Endothelial cell of umbilical vein (primary cell): ENCODE data around the gene TMEM138.

Experiments used
- EZH2 ChIP-seq: IDR thresholded peaks from 2 replicates; pipeline ENCODE4 v1.6.1; 2012; ENCODE audit warnings: borderline replicate concordance, low read depth, mild to moderate bottlenecking, moderate library complexity, low read length, inconsistent platforms; ENCODE audit not compliant: severe bottlenecking
- JUN ChIP-seq: IDR thresholded peaks from 2 replicates; pipeline ENCODE4 v1.6.1; 2011; ENCODE audit warnings: borderline replicate concordance, low read depth; ENCODE audit not compliant: insufficient read length, insufficient read depth
- MAX ChIP-seq: IDR thresholded peaks from 2 replicates; pipeline ENCODE4 v1.6.1; 2011; ENCODE audit not compliant: insufficient read depth, insufficient read length
- POLR2A ChIP-seq: IDR thresholded peaks from 2 replicates; pipeline ENCODE4 v1.6.1; 2012; ENCODE audit warnings: low read depth, mild to moderate bottlenecking, control low read depth, low read length
- POLR2AphosphoS5 ChIP-seq: IDR thresholded peaks from 2 replicates; pipeline ENCODE4 v1.6.1; 2012; ENCODE audit warnings: low read depth, mild to moderate bottlenecking, control low read depth, low read length, moderate library complexity; ENCODE audit not compliant: insufficient read depth
- TF ChIP-seq, protein P1 (sequence below), 2 donors: IDR thresholded peaks; 1 replicate in 1 of 2; 2 replicates in 1 of 2; pipeline ENCODE4 v1.5.1; 2011; ENCODE audit warnings: low read length in 2 of 2, mild to moderate bottlenecking in 2 of 2, moderate library complexity in 2 of 2, control low read depth in 1 of 2, inconsistent platforms in 1 of 2, low read depth in 1 of 2; ENCODE audit not compliant: insufficient read depth in 1 of 2; ENCODE audit errors: extremely low read depth in 1 of 2

GRCh38 chr11:61354208-61354607 is 8.0 kb upstream of the TMEM138 start:
- TF ChIP-seq EZH2 (no peak), POLR2A (no peak), MAX (no peak), POLR2AphosphoS5 (no peak), JUN (no peak)
- TF ChIP-seq, protein P1, sequence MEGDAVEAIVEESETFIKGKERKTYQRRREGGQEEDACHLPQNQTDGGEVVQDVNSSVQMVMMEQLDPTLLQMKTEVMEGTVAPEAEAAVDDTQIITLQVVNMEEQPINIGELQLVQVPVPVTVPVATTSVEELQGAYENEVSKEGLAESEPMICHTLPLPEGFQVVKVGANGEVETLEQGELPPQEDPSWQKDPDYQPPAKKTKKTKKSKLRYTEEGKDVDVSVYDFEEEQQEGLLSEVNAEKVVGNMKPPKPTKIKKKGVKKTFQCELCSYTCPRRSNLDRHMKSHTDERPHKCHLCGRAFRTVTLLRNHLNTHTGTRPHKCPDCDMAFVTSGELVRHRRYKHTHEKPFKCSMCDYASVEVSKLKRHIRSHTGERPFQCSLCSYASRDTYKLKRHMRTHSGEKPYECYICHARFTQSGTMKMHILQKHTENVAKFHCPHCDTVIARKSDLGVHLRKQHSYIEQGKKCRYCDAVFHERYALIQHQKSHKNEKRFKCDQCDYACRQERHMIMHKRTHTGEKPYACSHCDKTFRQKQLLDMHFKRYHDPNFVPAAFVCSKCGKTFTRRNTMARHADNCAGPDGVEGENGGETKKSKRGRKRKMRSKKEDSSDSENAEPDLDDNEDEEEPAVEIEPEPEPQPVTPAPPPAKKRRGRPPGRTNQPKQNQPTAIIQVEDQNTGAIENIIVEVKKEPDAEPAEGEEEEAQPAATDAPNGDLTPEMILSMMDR (IDR thresholded peaks at IDR 0.05; ENCODE audit: extremely low read depth in 1 of 2, insufficient read depth in 1 of 2, low read depth in 1 of 2, low read length in 2 of 2) = no peak
